Panc1 (cell line): Measurements from ENCODE around the gene BAZ2B. TPM values are rescaled to one million over a fixed set of nuclear protein-coding genes. Genes with fewer than 3 reads are reported as not detected.

Experiments
- ATAC-seq: fragments of 200-7000 bp; cut with Tn5 transposase; 2 replicates; pipeline ENCODE4 v1.9.1; 2020; ENCODE audit warnings: mild to moderate bottlenecking, moderate library complexity
- BruUV-seq: library from RNA; stranded (reverse); fragments of 400-500 nt; replicated peaks from 2 replicates; lab custom pipeline; 2021; lab: Mats Ljungman, UMichigan
- CTCF ChIA-PET: fragments of 300-600 bp; sonication (Branson Sonifier 250); formaldehyde crosslinking; loops from one replicate; lab custom pipeline; 2022; ENCODE audit warnings: antibody characterized with exemption; lab: Charles Lee
- POLR2A ChIA-PET: fragments of 300-600 bp; sonication (Branson Sonifier 250); formaldehyde crosslinking; loops from one replicate; lab custom pipeline; 2022; ENCODE audit warnings: antibody characterized with exemption; lab: Charles Lee
- DNase-seq: peaks from one replicate; pipeline ENCODE4 v3.0.0-alpha.2; 2010; ENCODE audit warnings: low read depth, low spot score
- H3K27ac ChIP-seq: 2 replicates; pipeline ENCODE4 v1.5.1; 2011; ENCODE audit warnings: mild to moderate bottlenecking, low read length, inconsistent platforms
- H3K27me3 ChIP-seq: fragments of 200-500 bp; sonication (Bioruptor generic); 2 replicates; pipeline ENCODE4 v1.6.0; 2014; ENCODE audit warnings: low read length, inconsistent platforms; ENCODE audit not compliant: control insufficient read depth, insufficient read depth
- H3K36me3 ChIP-seq: fragments of 200-500 bp; sonication (Bioruptor generic); 2 replicates; pipeline ENCODE4 v1.5.1; 2014; ENCODE audit warnings: inconsistent platforms, mild to moderate bottlenecking, low read length, moderate library complexity; ENCODE audit not compliant: control insufficient read depth, insufficient read depth
- H3K4me1 ChIP-seq: 2 replicates; pipeline ENCODE4 v1.5.1; 2011; ENCODE audit warnings: inconsistent platforms, mild to moderate bottlenecking, low read length, moderate library complexity; ENCODE audit not compliant: control insufficient read depth, insufficient read depth
- H3K4me3 ChIP-seq, 2 experiments: 2 replicates each; pipeline ENCODE4 v1.5.1; 2011 to 2012; ENCODE audit warnings: low read depth in 2 of 2, low read length in 2 of 2, mild to moderate bottlenecking in 2 of 2, inconsistent platforms in 1 of 2, moderate library complexity in 1 of 2
- H3K9me3 ChIP-seq: fragments of 200-500 bp; sonication (Bioruptor generic); 2 replicates; pipeline ENCODE4 v1.5.1; 2014; ENCODE audit warnings: low read depth, mild to moderate bottlenecking, inconsistent platforms, low read length, moderate library complexity; ENCODE audit not compliant: control insufficient read depth, insufficient read depth
- POLR2AphosphoS5 ChIP-seq: IDR thresholded peaks from 2 replicates; pipeline ENCODE4 v1.6.1; 2012; ENCODE audit warnings: mild to moderate bottlenecking, low read depth, low read length, moderate library complexity
- SIN3A ChIP-seq: IDR thresholded peaks from 2 replicates; pipeline ENCODE4 v1.6.1; 2012; ENCODE audit warnings: low read depth, mild to moderate bottlenecking, low read length, moderate library complexity, borderline replicate concordance; ENCODE audit not compliant: insufficient read depth
- TCF7L2 ChIP-seq: IDR thresholded peaks from 2 replicates; pipeline ENCODE4 v1.6.1; 2011; ENCODE audit warnings: mild to moderate bottlenecking, low read depth, low read length, inconsistent platforms
- in situ Hi-C: cut with HindIII; loops from 2 replicates; pipeline ENCODE4 v1.10.0; 2016; ENCODE audit warnings: low sequenced_read_pairs, low pct_unique_long_range_greater_than_20kb
- intact Hi-C: fragments of 100-400 bp; cut with micrococcal nuclease; formaldehyde crosslinking; loops from one replicate; pipeline ENCODE4 v1.10.0; 2022; ENCODE audit not compliant: unreplicated experiment
- total RNA-seq: library from RNA; stranded (reverse); gene quantifications from one replicate; pipeline ENCODE4 v1.2.1, GENCODE V29; 2021; ENCODE audit not compliant: unreplicated experiment
- TF ChIP-seq, protein P1 (sequence below): fragments of 450-650 bp; IDR thresholded peaks from 2 replicates; pipeline ENCODE4 v1.5.1; 2017; ENCODE audit warnings: mild to moderate bottlenecking
- TF ChIP-seq, protein P2 (sequence below), 2 experiments: IDR thresholded peaks; 2 replicates each; pipeline ENCODE4 v1.6.1; 2011 to 2012; ENCODE audit warnings: low read depth in 2 of 2, control low read depth in 1 of 2, low read length in 1 of 2, mild to moderate bottlenecking in 1 of 2, moderate library complexity in 1 of 2; ENCODE audit not compliant: insufficient read depth in 1 of 2

The BAZ2B gene
- total RNA-seq, 1 experiment from 2014 or later = 38.6 TPM

- 0 out of 2 replicates have a peak, but pooled peaks have one; percentile 45 for ATAC-seq
- TF ChIP-seq SIN3A (no peak), POLR2AphosphoS5 (no peak), TCF7L2 (no peak)
- TF ChIP-seq, protein P1, sequence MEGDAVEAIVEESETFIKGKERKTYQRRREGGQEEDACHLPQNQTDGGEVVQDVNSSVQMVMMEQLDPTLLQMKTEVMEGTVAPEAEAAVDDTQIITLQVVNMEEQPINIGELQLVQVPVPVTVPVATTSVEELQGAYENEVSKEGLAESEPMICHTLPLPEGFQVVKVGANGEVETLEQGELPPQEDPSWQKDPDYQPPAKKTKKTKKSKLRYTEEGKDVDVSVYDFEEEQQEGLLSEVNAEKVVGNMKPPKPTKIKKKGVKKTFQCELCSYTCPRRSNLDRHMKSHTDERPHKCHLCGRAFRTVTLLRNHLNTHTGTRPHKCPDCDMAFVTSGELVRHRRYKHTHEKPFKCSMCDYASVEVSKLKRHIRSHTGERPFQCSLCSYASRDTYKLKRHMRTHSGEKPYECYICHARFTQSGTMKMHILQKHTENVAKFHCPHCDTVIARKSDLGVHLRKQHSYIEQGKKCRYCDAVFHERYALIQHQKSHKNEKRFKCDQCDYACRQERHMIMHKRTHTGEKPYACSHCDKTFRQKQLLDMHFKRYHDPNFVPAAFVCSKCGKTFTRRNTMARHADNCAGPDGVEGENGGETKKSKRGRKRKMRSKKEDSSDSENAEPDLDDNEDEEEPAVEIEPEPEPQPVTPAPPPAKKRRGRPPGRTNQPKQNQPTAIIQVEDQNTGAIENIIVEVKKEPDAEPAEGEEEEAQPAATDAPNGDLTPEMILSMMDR = no peak
- TF ChIP-seq, protein P2, sequence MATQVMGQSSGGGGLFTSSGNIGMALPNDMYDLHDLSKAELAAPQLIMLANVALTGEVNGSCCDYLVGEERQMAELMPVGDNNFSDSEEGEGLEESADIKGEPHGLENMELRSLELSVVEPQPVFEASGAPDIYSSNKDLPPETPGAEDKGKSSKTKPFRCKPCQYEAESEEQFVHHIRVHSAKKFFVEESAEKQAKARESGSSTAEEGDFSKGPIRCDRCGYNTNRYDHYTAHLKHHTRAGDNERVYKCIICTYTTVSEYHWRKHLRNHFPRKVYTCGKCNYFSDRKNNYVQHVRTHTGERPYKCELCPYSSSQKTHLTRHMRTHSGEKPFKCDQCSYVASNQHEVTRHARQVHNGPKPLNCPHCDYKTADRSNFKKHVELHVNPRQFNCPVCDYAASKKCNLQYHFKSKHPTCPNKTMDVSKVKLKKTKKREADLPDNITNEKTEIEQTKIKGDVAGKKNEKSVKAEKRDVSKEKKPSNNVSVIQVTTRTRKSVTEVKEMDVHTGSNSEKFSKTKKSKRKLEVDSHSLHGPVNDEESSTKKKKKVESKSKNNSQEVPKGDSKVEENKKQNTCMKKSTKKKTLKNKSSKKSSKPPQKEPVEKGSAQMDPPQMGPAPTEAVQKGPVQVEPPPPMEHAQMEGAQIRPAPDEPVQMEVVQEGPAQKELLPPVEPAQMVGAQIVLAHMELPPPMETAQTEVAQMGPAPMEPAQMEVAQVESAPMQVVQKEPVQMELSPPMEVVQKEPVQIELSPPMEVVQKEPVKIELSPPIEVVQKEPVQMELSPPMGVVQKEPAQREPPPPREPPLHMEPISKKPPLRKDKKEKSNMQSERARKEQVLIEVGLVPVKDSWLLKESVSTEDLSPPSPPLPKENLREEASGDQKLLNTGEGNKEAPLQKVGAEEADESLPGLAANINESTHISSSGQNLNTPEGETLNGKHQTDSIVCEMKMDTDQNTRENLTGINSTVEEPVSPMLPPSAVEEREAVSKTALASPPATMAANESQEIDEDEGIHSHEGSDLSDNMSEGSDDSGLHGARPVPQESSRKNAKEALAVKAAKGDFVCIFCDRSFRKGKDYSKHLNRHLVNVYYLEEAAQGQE (IDR thresholded peaks at IDR 0.05; ENCODE audit: insufficient read depth in 1 of 2, low read depth in 2 of 2, low read length in 1 of 2) = no peak
- ChIA-PET POLR2A (no interaction called here), CTCF (no interaction called here)
- H3K4me3 ChIP-seq = no peak overlapping the region
- H3K9me3 ChIP-seq = no peaks in the 10 kb centered on the region
- in situ Hi-C loops (no loop called here), intact Hi-C loops (no loop called here)
- no peak overlapping the region for H3K27ac ChIP-seq
- peaks cover 6% of the 10 kb centered on the region; the same call in 1 of the 2 replicates for H3K4me1 ChIP-seq
- no TSS peak for BruUV-seq
- H3K27me3 ChIP-seq = no peaks in the 10 kb centered on the region
- no peaks in the 10 kb centered on the region for H3K36me3 ChIP-seq
- DNase-seq = no peak
Observed at GRCh38 chr2:159592441-159592840, 23.9 kb downstream of the BAZ2B start.

- H3K4me1 ChIP-seq = peaks cover 6% of the 10 kb centered on the region; the same call in 1 of the 2 replicates
- intact Hi-C loops (no loop called here), in situ Hi-C loops (no loop called here)
- H3K4me3 ChIP-seq = no peak overlapping the region
- DNase-seq (no peak), ATAC-seq (no peak)
- H3K36me3 ChIP-seq = no peaks in the 10 kb centered on the region
- no peaks in the 10 kb centered on the region for H3K27me3 ChIP-seq
- BruUV-seq = no TSS peak
- ChIA-PET CTCF (no interaction called here), POLR2A (interaction anchor here (0.5 kb wide), 1 partner anchor 37 kb away, joined by 3 read pairs; no protein-coding TSS in a partner anchor)
- H3K27ac ChIP-seq = no peak overlapping the region
- no peak for TF ChIP-seq POLR2AphosphoS5
- TF ChIP-seq, protein P2 (IDR thresholded peaks at IDR 0.05; ENCODE audit: insufficient read depth in 1 of 2, low read depth in 2 of 2, low read length in 1 of 2) = no peak
- no peaks in the 10 kb centered on the region for H3K9me3 ChIP-seq
Observed at GRCh38 chr2:159591221-159591620, 25.1 kb downstream of the BAZ2B start.
